Measurements from ENCODE around the gene ANKRD44.

The ANKRD44 gene

DNA sequence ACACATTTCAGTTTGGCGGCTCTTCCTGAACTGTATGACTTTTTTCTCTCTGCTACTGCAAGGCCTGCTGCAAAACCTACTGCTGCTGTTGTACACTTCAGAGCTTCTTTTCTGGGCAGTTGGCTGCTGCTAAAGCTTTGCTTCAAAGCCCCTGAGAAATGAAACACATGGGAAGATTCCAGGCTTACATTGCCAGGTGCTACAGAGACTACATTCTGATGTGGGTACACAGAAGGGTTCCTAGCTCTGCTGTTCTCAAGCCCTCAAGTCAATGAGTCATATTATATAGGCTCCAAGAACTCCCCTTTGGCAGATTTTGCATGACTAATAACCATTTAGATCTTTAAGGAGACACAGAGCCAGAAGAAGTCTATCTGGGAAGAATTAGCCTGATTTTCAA lies 371.2 kb downstream of the ANKRD44 start:
- no peak overlapping the region for H3K4ac ChIP-seq (ENCODE audit: low read depth, low read length)
- no peak overlapping the region for H3K4me3 ChIP-seq (ENCODE audit: low read depth, low read length)
- no peak overlapping the region for H3K9ac ChIP-seq (ENCODE audit: low read length)
- no peak overlapping the region for H3K14ac ChIP-seq (ENCODE audit: low read length)
- H3K9me3 ChIP-seq (ENCODE audit: insufficient read depth, low read depth, low read length): no peaks in the 10 kb centered on the region
- H2AFZ ChIP-seq (ENCODE audit: insufficient read depth, low read length, poor library complexity): no peak overlapping the region
- H3K36me3 ChIP-seq (ENCODE audit: control insufficient read depth in 1 of 2, insufficient read depth in 2 of 2, low read length in 2 of 2): no peaks in the 10 kb centered on the region
- peaks cover 0 to 2% of the 10 kb centered on the region in 2 experiments for H3K4me1 ChIP-seq (ENCODE audit: control insufficient read depth in 1 of 2, insufficient read depth in 2 of 2, low read length in 2 of 2)
- H4K91ac ChIP-seq (ENCODE audit: low read depth, low read length): no peak overlapping the region
- no peak overlapping the region for H3K18ac ChIP-seq (ENCODE audit: low read length)
- no peak overlapping the region for H3K23ac ChIP-seq (ENCODE audit: low read length)
- H4K8ac ChIP-seq (ENCODE audit: low read depth, low read length): no peak overlapping the region
- no CpG with 5 or more reads among the region's 1 CpG for WGBS (ENCODE audit: extremely low coverage, insufficient coverage, insufficient read length)
- H3K79me2 ChIP-seq (ENCODE audit: control insufficient read depth, insufficient read depth, low read length, poor library complexity): no peaks in the 10 kb centered on the region
- no peak overlapping the region for H2AK5ac ChIP-seq (ENCODE audit: low read length)
- H3K27me3 ChIP-seq (ENCODE audit: insufficient read depth, low read length): no peaks in the 10 kb centered on the region
- peak; percentile 22 to 53 for DNase-seq
- no peak overlapping the region for H4K12ac ChIP-seq (ENCODE audit: low read depth, low read length)
- H3K79me1 ChIP-seq (ENCODE audit: low read length): no peaks in the 10 kb centered on the region
- H2BK120ac ChIP-seq (ENCODE audit: insufficient read depth, low read length, poor library complexity): no peak overlapping the region
- no peak overlapping the region for H3K27ac ChIP-seq (ENCODE audit: low read depth, low read length)
- H3K4me2 ChIP-seq (ENCODE audit: low read length): no peak overlapping the region
- H2BK5ac ChIP-seq (ENCODE audit: low read depth, low read length, poor library complexity): no peak overlapping the region
- no peak overlapping the region for H2BK12ac ChIP-seq (ENCODE audit: low read length)

All from trophoblast cell (in vitro differentiated cells and primary cell).